Esophagus squamous epithelium (tissue), 5 donors: Measurements from ENCODE around the gene POTEM. TPM values are rescaled to one million over a fixed set of nuclear protein-coding genes. Genes with fewer than 3 reads are reported as not detected.
"Not testable (repeated sequence)": the region's sequence is repeated elsewhere in the genome, so short reads cannot be mapped to it uniquely, and the experiment has no call there.

Experiments used
- DNase-seq: peaks from one replicate; lab custom pipeline; 2025; lab: John Stamatoyannopoulos, UW
- H3K27ac ChIP-seq, 4 donors: fragments of 200-600 bp; sonication (generic); one replicate each; pipeline ENCODE4 v1.5.1; 2016 to 2019; ENCODE audit warnings: mild to moderate bottlenecking in 1 of 4
- H3K27me3 ChIP-seq, 4 donors: fragments of 200-600 bp; sonication (generic); 1 replicate in 3 of 4; 2 replicates in 1 of 4; pipeline versions ENCODE4 v1.5.1 to v1.6.0; 2017 to 2021; ENCODE audit warnings: antibody characterized with exemption in 1 of 4
- H3K36me3 ChIP-seq, 3 donors: fragments of 200-600 bp; sonication (generic); one replicate each; pipeline ENCODE4 v1.5.1; 2016 to 2019
- H3K4me1 ChIP-seq, 3 donors: fragments of 200-600 bp; sonication (generic); one replicate each; pipeline ENCODE4 v1.5.1; 2017 to 2019
- H3K4me3 ChIP-seq, 4 donors: fragments of 200-600 bp; sonication (generic); 1 replicate in 3 of 4; 2 replicates in 1 of 4; pipeline ENCODE4 v1.5.1; 2016 to 2019; ENCODE audit warnings: mild to moderate bottlenecking in 2 of 4, moderate library complexity in 1 of 4
- H3K9me3 ChIP-seq, 3 donors: fragments of 200-600 bp; sonication (generic); one replicate each; pipeline ENCODE4 v1.5.1; 2016 to 2019
- WGBS, 2 donors: methylation state at CpG; one replicate each; pipeline ENCODE4 v1.1.5; 2018; 5-methylcytosine and 5-hydroxymethylcytosine counted together
- intact Hi-C: fragments of 100-400 bp; cut with DNase I; formaldehyde crosslinking; loops from one replicate; pipeline ENCODE4 v1.15.0; 2022
- total RNA-seq, 4 donors: library from RNA; depleted of rRNA; stranded (reverse); fragments of >200 nt; gene quantifications; one replicate each; pipeline ENCODE4 v1.1.0, GENCODE V29; 2016
- donor health status: DM: yes; HTN: yes; CAD: no.

POTEM gene
- total RNA-seq, 4 donors from 2014 or later, result not detected

DNA sequence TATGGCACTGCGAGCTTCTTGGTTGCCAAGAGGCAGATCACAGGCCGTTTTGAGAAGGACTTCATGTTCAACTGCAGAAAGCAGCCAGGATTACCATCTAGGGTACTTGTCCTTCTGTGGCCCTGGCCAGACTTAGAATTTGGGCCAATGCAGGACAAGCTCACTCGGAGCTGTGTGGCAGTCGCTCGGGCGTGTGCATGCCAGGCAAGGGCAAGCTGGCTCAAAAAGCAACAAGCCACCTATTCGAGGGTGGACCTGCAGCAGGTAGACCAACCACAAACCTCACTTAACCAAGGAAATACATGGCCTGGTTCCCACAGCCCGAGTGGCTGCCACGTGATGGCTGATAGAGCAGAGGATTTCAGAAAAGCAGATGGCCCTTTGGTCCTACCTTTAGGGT, 39.3 kb downstream of the POTEM start:
- DNase-seq, H3K9me3 ChIP-seq, H3K27me3 ChIP-seq, H3K4me3 ChIP-seq, H3K36me3 ChIP-seq, H3K4me1 ChIP-seq, intact Hi-C loops, H3K27ac ChIP-seq: not testable (repeated sequence)
- no CpG with 5 or more reads among the region's 9 CpGs for WGBS, 2 donors

GRCh38 chr14:19007678-19008077, 40.4 kb downstream of the POTEM start:
- H3K4me1 ChIP-seq, H3K27me3 ChIP-seq, intact Hi-C loops, H3K9me3 ChIP-seq, DNase-seq, H3K4me3 ChIP-seq, H3K27ac ChIP-seq, H3K36me3 ChIP-seq: not testable (repeated sequence)
- no CpG with 5 or more reads among the region's 6 CpGs for WGBS, 2 donors

DNA sequence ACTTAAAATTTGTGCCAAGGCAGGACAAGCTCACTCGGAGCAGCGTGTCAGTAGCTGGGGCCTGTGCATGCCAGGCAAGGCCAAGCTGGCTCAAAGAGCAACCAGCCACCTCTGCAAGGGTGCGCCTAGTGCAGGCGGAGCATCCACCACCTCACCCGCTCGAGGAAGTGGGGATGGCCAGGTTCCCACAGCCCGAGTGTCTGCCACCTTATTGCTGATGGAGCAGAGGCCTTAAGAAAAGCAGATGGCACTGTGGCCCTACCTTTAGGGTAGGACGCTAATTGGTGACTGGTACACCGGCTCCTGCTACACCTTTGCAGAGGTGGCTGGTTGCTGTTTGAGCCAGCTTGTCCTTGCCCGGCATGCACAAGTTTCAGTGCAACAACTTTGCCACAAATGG, 43.8 kb downstream of the POTEM start:
- DNase-seq, intact Hi-C loops: not testable (repeated sequence)
- WGBS, 2 donors, result no CpG with 5 or more reads among the region's 10 CpGs

GRCh38 chr14:19011703-19012102, 44.5 kb downstream of the POTEM start:
- H3K9me3 ChIP-seq, intact Hi-C loops, H3K4me3 ChIP-seq, H3K27ac ChIP-seq, DNase-seq, H3K36me3 ChIP-seq, H3K4me1 ChIP-seq, H3K27me3 ChIP-seq: not testable (repeated sequence)
- no CpG with 5 or more reads among the region's 5 CpGs for WGBS, 2 donors

More for the DNA sequence above, 43.8 kb downstream of the POTEM start:
- H3K36me3 ChIP-seq, H3K27ac ChIP-seq, H3K9me3 ChIP-seq, H3K4me1 ChIP-seq, H3K27me3 ChIP-seq, H3K4me3 ChIP-seq: not testable (repeated sequence)

GRCh38 chr14:19015185-19015584, 48.0 kb downstream of the POTEM start:
- WGBS, 2 donors, result no CpG with 5 or more reads among the region's 3 CpGs
- H3K4me3 ChIP-seq, H3K4me1 ChIP-seq, intact Hi-C loops, H3K36me3 ChIP-seq, H3K27me3 ChIP-seq, DNase-seq, H3K9me3 ChIP-seq, H3K27ac ChIP-seq: not testable (repeated sequence)

- H3K4me1 ChIP-seq, H3K27ac ChIP-seq, H3K36me3 ChIP-seq, DNase-seq, intact Hi-C loops, H3K27me3 ChIP-seq, H3K4me3 ChIP-seq, H3K9me3 ChIP-seq: not testable (repeated sequence)
- 59% methylated on average over 6 of the region's 15 CpGs; no CpG with 5 or more reads in 1 of the 2 donors for WGBS, 2 donors
Observed at GRCh38 chr14:19025080-19025589, 57.9 kb downstream of the POTEM start.

GRCh38 chr14:19026649-19027351, 59.6 kb downstream of the POTEM start:
- H3K27me3 ChIP-seq, H3K9me3 ChIP-seq, DNase-seq, intact Hi-C loops, H3K4me3 ChIP-seq, H3K36me3 ChIP-seq, H3K27ac ChIP-seq, H3K4me1 ChIP-seq: not testable (repeated sequence)
- WGBS, 2 donors, result 71% methylated on average over 4 of the region's 35 CpGs; no CpG with 5 or more reads in 1 of the 2 donors

DNA sequence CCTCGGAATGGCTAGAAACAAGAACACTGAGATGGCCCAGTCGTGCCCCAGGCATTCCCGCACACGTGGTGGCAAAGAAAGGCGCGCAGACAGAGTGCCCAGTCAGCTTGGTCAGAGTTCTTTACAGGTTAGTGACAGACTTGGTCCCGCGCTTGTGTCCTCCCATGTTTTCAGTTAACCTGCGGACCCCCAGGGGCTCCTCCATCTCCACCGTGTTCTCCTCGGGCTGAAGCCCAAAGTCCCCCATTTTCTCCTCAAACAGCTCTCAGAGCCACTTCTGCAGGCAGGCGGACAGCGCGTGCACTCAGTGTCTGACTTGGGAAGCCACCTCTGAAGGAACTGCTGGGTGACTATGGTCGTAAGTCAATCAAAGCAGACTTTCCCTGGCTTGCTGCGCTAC, 60.7 kb downstream of the POTEM start:
- H3K4me3 ChIP-seq, intact Hi-C loops, H3K36me3 ChIP-seq, DNase-seq, H3K27me3 ChIP-seq, H3K4me1 ChIP-seq, H3K9me3 ChIP-seq, H3K27ac ChIP-seq: not testable (repeated sequence)
- WGBS, 2 donors, result no CpG with 5 or more reads among the region's 16 CpGs

GRCh38 chr14:19036811-19037382, 69.7 kb downstream of the POTEM start:
- H3K4me1 ChIP-seq, H3K4me3 ChIP-seq, H3K27ac ChIP-seq, DNase-seq, intact Hi-C loops, H3K27me3 ChIP-seq, H3K9me3 ChIP-seq, H3K36me3 ChIP-seq: not testable (repeated sequence)
- WGBS, 2 donors, result no CpG with 5 or more reads among the region's 26 CpGs

DNA sequence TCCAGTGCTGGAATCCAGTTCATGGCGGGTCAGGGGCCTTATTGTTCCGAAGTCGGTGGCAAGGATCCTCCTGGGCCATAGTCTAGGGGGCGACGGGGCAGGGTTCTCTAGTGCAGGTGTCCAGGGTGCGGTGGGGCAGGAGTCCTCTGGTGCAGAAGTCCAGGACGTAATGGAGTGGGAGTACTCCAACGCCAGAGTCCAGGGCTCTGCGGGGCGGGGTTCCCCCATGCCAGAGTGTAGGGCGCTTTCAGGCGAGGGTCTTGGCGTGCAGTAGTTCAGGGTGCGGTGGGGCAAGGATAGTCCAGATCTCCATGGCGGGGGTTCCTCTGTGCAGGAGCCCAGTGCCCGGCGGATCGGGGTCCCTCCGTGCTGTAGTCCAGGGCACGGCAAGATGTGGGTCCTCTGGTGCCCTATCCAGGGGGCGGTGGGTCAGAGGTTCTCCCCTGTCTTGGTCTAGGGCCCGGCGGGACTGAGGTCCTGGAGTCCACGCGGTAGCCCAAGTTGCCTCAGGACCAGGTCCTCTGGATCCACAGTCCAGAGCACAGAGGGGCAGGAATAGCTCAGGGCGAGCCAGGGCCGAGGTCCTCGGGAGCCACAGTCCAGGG, 70.9 kb downstream of the POTEM start:
- H3K27me3 ChIP-seq, H3K36me3 ChIP-seq, H3K9me3 ChIP-seq, intact Hi-C loops, DNase-seq, H3K4me3 ChIP-seq, H3K27ac ChIP-seq, H3K4me1 ChIP-seq: not testable (repeated sequence)
- no CpG with 5 or more reads among the region's 28 CpGs for WGBS, 2 donors

DNA sequence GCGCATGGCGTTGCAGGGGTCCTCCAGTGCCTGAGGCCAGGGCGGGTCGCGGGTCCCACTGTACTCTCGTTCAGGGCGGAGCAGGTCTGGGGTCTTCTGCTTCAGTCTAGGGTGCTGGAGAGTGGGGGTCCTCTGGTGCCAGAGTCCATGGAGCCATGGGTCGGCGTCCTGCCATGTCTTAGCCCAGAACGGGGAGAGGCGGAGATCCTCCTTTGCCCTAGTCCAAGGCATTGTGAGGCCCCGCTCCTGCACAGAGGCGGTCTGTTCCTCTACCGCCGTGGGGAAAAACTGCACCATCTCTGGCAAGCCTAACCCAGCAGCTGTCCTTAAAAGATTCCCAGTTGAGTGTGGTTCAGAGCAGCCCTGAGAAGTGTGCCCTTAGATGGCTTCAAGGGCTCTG, 71.6 kb downstream of the POTEM start:
- WGBS, 2 donors, result no CpG with 5 or more reads among the region's 15 CpGs
- DNase-seq, H3K4me3 ChIP-seq, H3K4me1 ChIP-seq, H3K9me3 ChIP-seq, H3K27ac ChIP-seq, H3K27me3 ChIP-seq, H3K36me3 ChIP-seq, intact Hi-C loops: not testable (repeated sequence)

- H3K27me3 ChIP-seq, H3K9me3 ChIP-seq, DNase-seq, H3K36me3 ChIP-seq, intact Hi-C loops, H3K4me1 ChIP-seq, H3K4me3 ChIP-seq, H3K27ac ChIP-seq: not testable (repeated sequence)
- WGBS, 2 donors, result 41 to 54% methylated on average over 2 of the region's 2 CpGs
Observed at GRCh38 chr14:19043384-19043783, 76.2 kb downstream of the POTEM start.
